Astrocyte (in vitro differentiated cells and primary cell): ENCODE data around the gene CLIP4.

Experiments used
- EZH2 ChIP-seq: IDR thresholded peaks from 2 replicates; pipeline ENCODE4 v1.6.1; 2012; ENCODE audit warnings: mild to moderate bottlenecking, low read length, inconsistent platforms; ENCODE audit not compliant: insufficient read depth
- TF ChIP-seq, protein P1 (sequence below): IDR thresholded peaks from 2 replicates; pipeline ENCODE4 v1.5.1; 2011; ENCODE audit warnings: low read depth, mild to moderate bottlenecking, inconsistent platforms, low read length, moderate library complexity; ENCODE audit not compliant: insufficient read depth

GRCh38 chr2:29157131-29157530 is 41.9 kb downstream of the CLIP4 start:
- no peak for TF ChIP-seq EZH2
- TF ChIP-seq, protein P1, sequence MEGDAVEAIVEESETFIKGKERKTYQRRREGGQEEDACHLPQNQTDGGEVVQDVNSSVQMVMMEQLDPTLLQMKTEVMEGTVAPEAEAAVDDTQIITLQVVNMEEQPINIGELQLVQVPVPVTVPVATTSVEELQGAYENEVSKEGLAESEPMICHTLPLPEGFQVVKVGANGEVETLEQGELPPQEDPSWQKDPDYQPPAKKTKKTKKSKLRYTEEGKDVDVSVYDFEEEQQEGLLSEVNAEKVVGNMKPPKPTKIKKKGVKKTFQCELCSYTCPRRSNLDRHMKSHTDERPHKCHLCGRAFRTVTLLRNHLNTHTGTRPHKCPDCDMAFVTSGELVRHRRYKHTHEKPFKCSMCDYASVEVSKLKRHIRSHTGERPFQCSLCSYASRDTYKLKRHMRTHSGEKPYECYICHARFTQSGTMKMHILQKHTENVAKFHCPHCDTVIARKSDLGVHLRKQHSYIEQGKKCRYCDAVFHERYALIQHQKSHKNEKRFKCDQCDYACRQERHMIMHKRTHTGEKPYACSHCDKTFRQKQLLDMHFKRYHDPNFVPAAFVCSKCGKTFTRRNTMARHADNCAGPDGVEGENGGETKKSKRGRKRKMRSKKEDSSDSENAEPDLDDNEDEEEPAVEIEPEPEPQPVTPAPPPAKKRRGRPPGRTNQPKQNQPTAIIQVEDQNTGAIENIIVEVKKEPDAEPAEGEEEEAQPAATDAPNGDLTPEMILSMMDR = no peak
